Subcutaneous adipose tissue (tissue), 4 donors: Measurements from ENCODE around the gene COL28A1. TPM values are rescaled to one million over a fixed set of nuclear protein-coding genes. Genes with fewer than 3 reads are reported as not detected.

Experiments
- total RNA-seq, 4 donors: library from RNA; depleted of rRNA; stranded (reverse); fragments of >200 nt; gene quantifications; one replicate each; pipeline ENCODE4 v1.1.0, GENCODE V29; 2016
- TF ChIP-seq, protein P1 (sequence below): fragments of 450-650 bp; IDR thresholded peaks from one replicate; pipeline ENCODE4 v1.5.1; 2016; ENCODE audit warnings: low read depth, mild to moderate bottlenecking, control low read depth, antibody characterized with exemption, moderate library complexity

Gene COL28A1
- total RNA-seq, 4 donors from 2014 or later: 0.51 to 3.2 (median 1.8) TPM

DNA sequence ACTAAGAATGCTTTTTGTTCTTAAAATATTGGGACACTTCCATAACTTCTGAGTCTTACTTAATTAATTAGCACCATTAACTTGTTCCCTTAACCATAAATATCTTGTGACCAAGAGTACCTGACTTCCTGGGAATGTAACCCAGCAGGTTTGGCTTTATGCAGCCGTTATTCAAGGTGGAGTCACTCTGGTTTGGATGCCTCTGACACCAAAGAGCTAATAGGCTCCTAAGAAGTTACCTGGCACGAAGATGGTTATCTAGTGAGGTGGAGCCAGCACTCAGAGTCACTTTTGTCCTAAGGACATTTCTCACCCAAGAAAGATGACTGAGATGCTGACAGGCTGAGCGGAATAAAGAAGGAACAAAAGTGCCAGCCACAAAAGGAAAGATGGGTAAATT is 181.0 kb downstream of the COL28A1 start:
- TF ChIP-seq, protein P1, sequence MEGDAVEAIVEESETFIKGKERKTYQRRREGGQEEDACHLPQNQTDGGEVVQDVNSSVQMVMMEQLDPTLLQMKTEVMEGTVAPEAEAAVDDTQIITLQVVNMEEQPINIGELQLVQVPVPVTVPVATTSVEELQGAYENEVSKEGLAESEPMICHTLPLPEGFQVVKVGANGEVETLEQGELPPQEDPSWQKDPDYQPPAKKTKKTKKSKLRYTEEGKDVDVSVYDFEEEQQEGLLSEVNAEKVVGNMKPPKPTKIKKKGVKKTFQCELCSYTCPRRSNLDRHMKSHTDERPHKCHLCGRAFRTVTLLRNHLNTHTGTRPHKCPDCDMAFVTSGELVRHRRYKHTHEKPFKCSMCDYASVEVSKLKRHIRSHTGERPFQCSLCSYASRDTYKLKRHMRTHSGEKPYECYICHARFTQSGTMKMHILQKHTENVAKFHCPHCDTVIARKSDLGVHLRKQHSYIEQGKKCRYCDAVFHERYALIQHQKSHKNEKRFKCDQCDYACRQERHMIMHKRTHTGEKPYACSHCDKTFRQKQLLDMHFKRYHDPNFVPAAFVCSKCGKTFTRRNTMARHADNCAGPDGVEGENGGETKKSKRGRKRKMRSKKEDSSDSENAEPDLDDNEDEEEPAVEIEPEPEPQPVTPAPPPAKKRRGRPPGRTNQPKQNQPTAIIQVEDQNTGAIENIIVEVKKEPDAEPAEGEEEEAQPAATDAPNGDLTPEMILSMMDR: no peak

DNA sequence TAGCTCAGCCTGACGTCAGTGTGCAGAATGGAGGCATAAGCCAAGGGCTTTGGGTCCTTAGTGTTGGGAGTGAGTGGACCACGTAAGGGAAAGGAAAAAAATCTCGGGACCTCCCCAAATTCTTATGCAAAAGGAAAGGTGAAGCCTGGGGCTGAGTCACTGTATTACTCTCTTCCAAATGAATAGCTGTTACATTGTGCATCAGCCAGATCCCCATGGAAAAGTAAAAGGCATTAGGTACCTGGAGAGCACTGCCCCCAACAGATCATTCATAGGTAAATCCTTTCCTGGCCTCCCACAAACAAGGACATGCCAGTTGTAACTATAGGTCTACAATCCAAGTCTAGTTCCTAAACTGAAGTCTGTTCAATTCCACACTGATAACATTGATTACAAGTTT is 182.8 kb downstream of the COL28A1 start:
- TF ChIP-seq, protein P1: no peak

DNA sequence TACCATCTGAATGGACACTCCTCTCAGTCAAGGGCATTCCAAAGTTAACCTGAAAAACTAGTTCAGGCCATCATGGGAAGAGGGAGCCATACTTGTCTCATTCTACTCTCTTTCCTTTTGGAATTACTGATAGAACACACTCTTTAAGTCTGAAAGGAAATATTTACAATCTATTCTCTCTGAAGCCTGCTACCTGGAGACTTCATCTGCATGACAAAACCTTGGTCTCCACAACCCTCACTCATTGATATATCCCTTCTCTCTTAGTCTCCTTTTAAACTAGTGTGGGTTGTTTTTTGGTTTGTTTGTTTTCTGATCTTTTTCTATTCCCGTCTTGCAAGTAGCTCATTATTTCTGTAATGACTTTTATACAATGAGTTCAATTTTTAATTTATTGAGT is 183.8 kb downstream of the COL28A1 start:
- TF ChIP-seq, protein P1: no peak

DNA sequence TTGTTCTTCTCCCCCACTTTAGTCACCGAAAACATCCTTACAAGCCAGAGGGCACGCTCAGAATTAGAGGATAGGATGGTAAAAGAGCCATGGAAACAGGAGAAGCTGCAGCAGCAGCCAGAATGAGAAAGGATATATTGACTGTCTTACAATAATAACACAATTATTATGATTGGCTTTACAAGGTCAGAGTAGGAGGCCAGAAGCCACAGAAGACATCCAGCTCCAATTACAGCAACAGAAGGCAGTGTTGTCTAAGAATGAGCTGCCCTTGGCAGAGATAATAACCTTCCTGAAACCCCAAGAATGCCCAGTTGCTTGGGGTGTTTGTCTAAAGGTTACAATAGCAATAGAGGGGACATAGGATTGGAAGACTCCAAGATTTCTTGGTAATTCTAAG is 184.5 kb downstream of the COL28A1 start:
- TF ChIP-seq, protein P1: no peak

- TF ChIP-seq, protein P1: no peak
These were observed 186.5 kb downstream of the COL28A1 start for GRCh38 chr7:7349156-7349555.

- TF ChIP-seq, protein P1: no peak
These were observed 188.6 kb downstream of the COL28A1 start for GRCh38 chr7:7347045-7347444.

- TF ChIP-seq, protein P1: no peak
These were observed 191.1 kb downstream of the COL28A1 start for GRCh38 chr7:7344583-7344982.

GRCh38 chr7:7335909-7336308 is 199.8 kb downstream of the COL28A1 start:
- TF ChIP-seq, protein P1: no peak
